Right lobe of liver (tissue), 6 donors: ENCODE results near the gene MSS51. TPM values are rescaled to one million over a fixed set of nuclear protein-coding genes. Genes with fewer than 3 reads are reported as not detected.
"Not testable (repeated sequence)": the region's sequence is repeated elsewhere in the genome, so short reads cannot be mapped to it uniquely, and the experiment has no call there.

Source experiments
- ATAC-seq, 4 donors: fragments of 200-7000 bp; cut with Tn5 transposase; one replicate each; pipeline ENCODE4 v1.9.1; 2020; ENCODE audit warnings: mild to moderate bottlenecking in 4 of 4, moderate library complexity in 4 of 4
- DNase-seq, 3 donors: peaks; one replicate each; pipeline ENCODE4 v3.0.0-alpha.2; 2020
- H3K27ac ChIP-seq, 3 donors: fragments of 200-600 bp; one replicate each; pipeline ENCODE4 v1.8.0; 2022
- H3K27me3 ChIP-seq, 2 donors: fragments of 200-600 bp; one replicate each; pipeline ENCODE4 v1.8.0; 2022
- H3K36me3 ChIP-seq, 4 donors: fragments of 200-600 bp; sonication (generic) in 1 of 4; one replicate each; pipeline versions ENCODE4 v1.5.1 to v1.8.0; 2017 to 2022; ENCODE audit warnings: control low read depth in 1 of 4
- H3K4me1 ChIP-seq, 4 donors: fragments of 200-600 bp; sonication (generic) in 1 of 4; one replicate each; pipeline versions ENCODE4 v1.5.1 to v1.8.0; 2017 to 2022; ENCODE audit warnings: control low read depth in 1 of 4
- H3K4me3 ChIP-seq, 3 donors: fragments of 200-600 bp; one replicate each; pipeline ENCODE4 v1.8.0; 2022
- H3K9me3 ChIP-seq, 4 donors: fragments of 200-600 bp; sonication (generic) in 1 of 4; one replicate each; pipeline versions ENCODE4 v1.5.1 to v1.8.0; 2017 to 2022; ENCODE audit warnings: control low read depth in 1 of 4
- POLR2A ChIP-seq: fragments of 450-650 bp; IDR thresholded peaks from one replicate; pipeline ENCODE4 v1.6.1; 2017; ENCODE audit warnings: antibody characterized with exemption, mild to moderate bottlenecking
- WGBS: methylation state at CpG from one replicate; pipeline ENCODE4 v1.1.6; 2018; ENCODE audit warnings: low coverage, low lambda C conversion rate; ENCODE audit not compliant: insufficient coverage; ENCODE audit errors: missing lambda C conversion rate; 5-methylcytosine and 5-hydroxymethylcytosine counted together
- intact Hi-C, 2 donors: fragments of 100-400 bp; cut with DNase I; formaldehyde crosslinking; loops; one replicate each; pipeline versions ENCODE4 v1.11.2 to v1.14.1; 2022
- total RNA-seq, 6 experiments: library from RNA; depleted of rRNA in 2 of 6; stranded (reverse); fragments of >200 nt in 2 of 6; fragmentation: NEBNext Ultra II Directional in 3 of 6; extraction: Animal tissue kit (Norgen Biotek cat#: 25700) in 3 of 6; gene quantifications; one replicate each; pipeline versions ENCODE4 v1.1.0 to v1.2.4, GENCODE V29; 2016 to 2023
- TF ChIP-seq, protein P1 (sequence below), 4 donors: fragments of 200-600 bp in 3 of 4; fragments of 450-650 bp in 1 of 4; IDR thresholded peaks; one replicate each; pipeline versions ENCODE4 v1.5.1 to v1.8.0; 2016 to 2022; ENCODE audit warnings: antibody characterized with exemption in 4 of 4, mild to moderate bottlenecking in 2 of 4
- donor health status: DM: no; HTN: yes; CAD: no.
- donor health status: DM: no; HTN: no; CAD: no.
- donor health status: DM: no; HTN: no; CAD: no.
- donor health status: DM: no; HTN: yes; CAD: no.
- donor health status: DM: no; HTN: yes; CAD: no.

Gene MSS51
- total RNA-seq, 6 experiments from 2014 or later, result 0.19 to 0.73 (median 0.62) TPM

GRCh38 chr10:73401636-73402035 lies 31.7 kb downstream of the MSS51 start:
- no peak for DNase-seq
- no peak overlapping the region for H3K27ac ChIP-seq
- 84% methylated on average over 6 of the region's 6 CpGs for WGBS
- peaks cover 0 to 4% (median 0%) of the 10 kb centered on the region in 4 donors for H3K4me1 ChIP-seq
- H3K4me3 ChIP-seq, result no peak overlapping the region
- no peak for ATAC-seq
- no peaks in the 10 kb centered on the region for H3K27me3 ChIP-seq
- intact Hi-C loops, result no loop called here
- peaks cover 0 to 25% (median 10%) of the 10 kb centered on the region in 4 donors for H3K36me3 ChIP-seq
- TF ChIP-seq POLR2A, result no peak
- TF ChIP-seq, protein P1, sequence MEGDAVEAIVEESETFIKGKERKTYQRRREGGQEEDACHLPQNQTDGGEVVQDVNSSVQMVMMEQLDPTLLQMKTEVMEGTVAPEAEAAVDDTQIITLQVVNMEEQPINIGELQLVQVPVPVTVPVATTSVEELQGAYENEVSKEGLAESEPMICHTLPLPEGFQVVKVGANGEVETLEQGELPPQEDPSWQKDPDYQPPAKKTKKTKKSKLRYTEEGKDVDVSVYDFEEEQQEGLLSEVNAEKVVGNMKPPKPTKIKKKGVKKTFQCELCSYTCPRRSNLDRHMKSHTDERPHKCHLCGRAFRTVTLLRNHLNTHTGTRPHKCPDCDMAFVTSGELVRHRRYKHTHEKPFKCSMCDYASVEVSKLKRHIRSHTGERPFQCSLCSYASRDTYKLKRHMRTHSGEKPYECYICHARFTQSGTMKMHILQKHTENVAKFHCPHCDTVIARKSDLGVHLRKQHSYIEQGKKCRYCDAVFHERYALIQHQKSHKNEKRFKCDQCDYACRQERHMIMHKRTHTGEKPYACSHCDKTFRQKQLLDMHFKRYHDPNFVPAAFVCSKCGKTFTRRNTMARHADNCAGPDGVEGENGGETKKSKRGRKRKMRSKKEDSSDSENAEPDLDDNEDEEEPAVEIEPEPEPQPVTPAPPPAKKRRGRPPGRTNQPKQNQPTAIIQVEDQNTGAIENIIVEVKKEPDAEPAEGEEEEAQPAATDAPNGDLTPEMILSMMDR (IDR thresholded peaks at IDR 0.05), result no peak
- H3K9me3 ChIP-seq, result no peaks in the 10 kb centered on the region

GRCh38 chr10:73399063-73399462 lies 34.3 kb downstream of the MSS51 start:
- ATAC-seq (no peak), DNase-seq (no peak)
- no peak overlapping the region for H3K4me3 ChIP-seq
- intact Hi-C loops, result no loop called here
- peaks cover 4 to 46% (median 22%) of the 10 kb centered on the region in 4 donors for H3K36me3 ChIP-seq
- TF ChIP-seq, protein P1 (IDR thresholded peaks at IDR 0.05), result no peak
- no peak for TF ChIP-seq POLR2A
- H3K27ac ChIP-seq, result no peak overlapping the region
- 89% methylated on average over 4 of the region's 4 CpGs for WGBS
- H3K4me1 ChIP-seq, result no peaks in the 10 kb centered on the region
- no peaks in the 10 kb centered on the region for H3K9me3 ChIP-seq
- H3K27me3 ChIP-seq, result no peaks in the 10 kb centered on the region

- Histone ChIP-seq H3K9me3 (no peaks in the 10 kb centered on the region), H3K27me3 (no peaks in the 10 kb centered on the region), H3K4me3 (no peak overlapping the region), H3K4me1 (no peaks in the 10 kb centered on the region), H3K27ac (no peak overlapping the region), H3K36me3 (peaks cover 4 to 46% (median 22%) of the 10 kb centered on the region in 4 donors)
- intact Hi-C loops, result no loop called here
- TF ChIP-seq POLR2A, result no peak
- TF ChIP-seq, protein P1 (IDR thresholded peaks at IDR 0.05), result peak in 2 of 4 donors; percentile 14 to 16
- DNase-seq, result no peak
- ATAC-seq, result peak in 1 of 4 donors; percentile 36
- 98% methylated on average over 4 of the region's 6 CpGs for WGBS
Observed at GRCh38 chr10:73398024-73398423, 35.3 kb downstream of the MSS51 start.

DNA sequence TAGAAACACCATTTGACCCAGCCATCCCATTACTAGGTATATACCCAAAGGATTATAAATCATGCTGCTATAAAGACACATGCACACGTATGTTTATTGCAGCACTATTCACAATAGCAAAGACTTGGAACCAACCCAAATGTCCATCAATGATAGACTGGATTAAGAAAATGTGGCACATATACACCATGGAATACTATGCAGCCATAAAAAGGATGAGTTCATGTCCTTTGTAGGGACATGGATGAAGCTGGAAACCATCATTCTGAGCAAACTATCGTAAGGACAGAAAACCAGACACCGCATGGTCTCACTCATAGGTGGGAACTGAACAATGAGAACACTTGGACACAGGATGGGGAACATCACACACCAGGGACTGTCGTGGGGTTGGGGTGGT lies 39.0 kb downstream of the MSS51 start:
- H3K4me1 ChIP-seq, H3K4me3 ChIP-seq, ATAC-seq, DNase-seq, intact Hi-C loops, H3K27me3 ChIP-seq, H3K27ac ChIP-seq, H3K9me3 ChIP-seq: not testable (repeated sequence)
- WGBS, result 94% methylated on average over 2 of the region's 4 CpGs
- H3K36me3 ChIP-seq, result peaks cover 4 to 63% (median 24%) of the 10 kb centered on the region in 4 donors

- H3K36me3 ChIP-seq, result peaks cover 4 to 77% (median 29%) of the 10 kb centered on the region in 4 donors
- H3K4me1 ChIP-seq, result no peaks in the 10 kb centered on the region
- no peaks in the 10 kb centered on the region for H3K27me3 ChIP-seq
- WGBS, result 77% methylated on average over 4 of the region's 4 CpGs
- intact Hi-C loops, result no loop called here
- no peaks in the 10 kb centered on the region for H3K9me3 ChIP-seq
- no peak for DNase-seq
- ATAC-seq, result no peak
- no peak for TF ChIP-seq POLR2A
- TF ChIP-seq, protein P1 (IDR thresholded peaks at IDR 0.05), result no peak
- no peak overlapping the region for H3K4me3 ChIP-seq
- no peak overlapping the region for H3K27ac ChIP-seq
Observed at GRCh38 chr10:73388228-73388627, 45.1 kb downstream of the MSS51 start.
